Rectal smooth muscle tissue (tissue), 1 donor: ENCODE measurements around the gene CYP11A1.

ENCODE experiments used
- H3K27ac ChIP-seq: one replicate; pipeline ENCODE4 v1.7.0; 2013; ENCODE audit warnings: low read depth, low read length, inconsistent platforms
- H3K27me3 ChIP-seq: one replicate; pipeline ENCODE4 v1.7.0; 2013; ENCODE audit warnings: low read length; ENCODE audit not compliant: control insufficient read depth, insufficient read depth
- H3K36me3 ChIP-seq: one replicate; pipeline ENCODE4 v1.7.0; 2013; ENCODE audit warnings: low read length; ENCODE audit not compliant: control insufficient read depth, insufficient read depth
- H3K4me1 ChIP-seq: one replicate; pipeline ENCODE4 v1.7.0; 2013; ENCODE audit warnings: low read length; ENCODE audit not compliant: control insufficient read depth, insufficient read depth
- H3K4me3 ChIP-seq: one replicate; pipeline ENCODE4 v1.7.0; 2013; ENCODE audit warnings: low read length
- H3K9ac ChIP-seq: one replicate; pipeline ENCODE4 v1.7.0; 2013; ENCODE audit warnings: low read length

Gene CYP11A1

GRCh38 chr15:74367296-74367854 is at the start of gene CYP11A1:
TSS of gene CYP11A1 (minus strand) at chr15:74367646. CDS start at chr15:74367585, 61 bp downstream.
- H3K36me3 ChIP-seq: no peaks in the 10 kb centered on the region
- no peaks in the 10 kb centered on the region for H3K4me1 ChIP-seq
- no peak within 1 kb of the TSS for H3K9ac ChIP-seq
- no peak within 1 kb of the TSS for H3K4me3 ChIP-seq
- no peak within 1 kb of the TSS for H3K27ac ChIP-seq
- H3K27me3 ChIP-seq: peaks cover 9% of the 10 kb centered on the region

- Histone ChIP-seq H3K4me3 (no peak overlapping the region), H3K27me3 (no peaks in the 10 kb centered on the region), H3K9ac (no peak overlapping the region), H3K36me3 (no peaks in the 10 kb centered on the region), H3K4me1 (no peaks in the 10 kb centered on the region), H3K27ac (no peak overlapping the region)
Measured at GRCh38 chr15:74417225-74417624, 49.8 kb upstream of the CYP11A1 start.

- no peak overlapping the region for H3K4me3 ChIP-seq
- H3K27ac ChIP-seq: no peak overlapping the region
- H3K4me1 ChIP-seq: no peaks in the 10 kb centered on the region
- H3K9ac ChIP-seq: no peak overlapping the region
- no peaks in the 10 kb centered on the region for H3K27me3 ChIP-seq
- peaks cover 2% of the 10 kb centered on the region for H3K36me3 ChIP-seq
Measured at GRCh38 chr15:74415966-74416916, 48.8 kb upstream of the CYP11A1 start.

GRCh38 chr15:74414603-74415338 is 47.3 kb upstream of the CYP11A1 start:
- Histone ChIP-seq H3K27ac (no peak overlapping the region), H3K4me1 (no peaks in the 10 kb centered on the region), H3K36me3 (peaks cover 8% of the 10 kb centered on the region), H3K4me3 (no peak overlapping the region), H3K9ac (no peak overlapping the region), H3K27me3 (no peaks in the 10 kb centered on the region)

GRCh38 chr15:74414081-74414580 is 46.7 kb upstream of the CYP11A1 start:
- Histone ChIP-seq H3K4me3 (no peak overlapping the region), H3K9ac (no peak overlapping the region), H3K27me3 (no peaks in the 10 kb centered on the region), H3K4me1 (no peaks in the 10 kb centered on the region), H3K36me3 (peaks cover 8% of the 10 kb centered on the region), H3K27ac (no peak overlapping the region)

GRCh38 chr15:74413350-74414080 is 46.1 kb upstream of the CYP11A1 start:
- peaks cover 8% of the 10 kb centered on the region for H3K36me3 ChIP-seq
- H3K27ac ChIP-seq: no peak overlapping the region

GRCh38 chr15:74412159-74412558 is 44.7 kb upstream of the CYP11A1 start:
- H3K36me3 ChIP-seq: peaks cover 8% of the 10 kb centered on the region
- no peak overlapping the region for H3K9ac ChIP-seq
- no peak overlapping the region for H3K4me3 ChIP-seq
- H3K27me3 ChIP-seq: no peaks in the 10 kb centered on the region
- H3K4me1 ChIP-seq: no peaks in the 10 kb centered on the region
- no peak overlapping the region for H3K27ac ChIP-seq

More at GRCh38 chr15:74413350-74414080, 46.1 kb upstream of the CYP11A1 start:
- Histone ChIP-seq H3K9ac (no peak overlapping the region), H3K4me3 (no peak overlapping the region), H3K27me3 (no peaks in the 10 kb centered on the region), H3K4me1 (no peaks in the 10 kb centered on the region)

GRCh38 chr15:74411686-74412085 is 44.2 kb upstream of the CYP11A1 start:
- no peak overlapping the region for H3K9ac ChIP-seq
- no peak overlapping the region for H3K4me3 ChIP-seq
- no peaks in the 10 kb centered on the region for H3K27me3 ChIP-seq
- peaks cover 8% of the 10 kb centered on the region for H3K36me3 ChIP-seq
- no peak overlapping the region for H3K27ac ChIP-seq
- no peaks in the 10 kb centered on the region for H3K4me1 ChIP-seq

GRCh38 chr15:74410502-74410901 is 43.1 kb upstream of the CYP11A1 start:
- no peak overlapping the region for H3K9ac ChIP-seq
- H3K27ac ChIP-seq: no peak overlapping the region
- H3K4me1 ChIP-seq: no peaks in the 10 kb centered on the region
- H3K36me3 ChIP-seq: peaks cover 8% of the 10 kb centered on the region
- H3K27me3 ChIP-seq: no peaks in the 10 kb centered on the region
- H3K4me3 ChIP-seq: no peak overlapping the region

- no peaks in the 10 kb centered on the region for H3K4me1 ChIP-seq
- peaks cover 8% of the 10 kb centered on the region for H3K36me3 ChIP-seq
- H3K4me3 ChIP-seq: no peak overlapping the region
- no peaks in the 10 kb centered on the region for H3K27me3 ChIP-seq
- H3K27ac ChIP-seq: no peak overlapping the region
- H3K9ac ChIP-seq: no peak overlapping the region
Measured at GRCh38 chr15:74409225-74409624, 41.8 kb upstream of the CYP11A1 start.

GRCh38 chr15:74408815-74409214 is 41.4 kb upstream of the CYP11A1 start:
- H3K4me1 ChIP-seq: no peaks in the 10 kb centered on the region
- no peak overlapping the region for H3K27ac ChIP-seq

GRCh38 chr15:74408385-74408784 is 40.9 kb upstream of the CYP11A1 start:
- no peaks in the 10 kb centered on the region for H3K4me1 ChIP-seq
- no peaks in the 10 kb centered on the region for H3K27me3 ChIP-seq
- peaks cover 8% of the 10 kb centered on the region for H3K36me3 ChIP-seq
- no peak overlapping the region for H3K27ac ChIP-seq
- H3K4me3 ChIP-seq: no peak overlapping the region
- no peak overlapping the region for H3K9ac ChIP-seq

More at GRCh38 chr15:74408815-74409214, 41.4 kb upstream of the CYP11A1 start:
- Histone ChIP-seq H3K4me3 (no peak overlapping the region), H3K27me3 (no peaks in the 10 kb centered on the region), H3K36me3 (peaks cover 8% of the 10 kb centered on the region), H3K9ac (no peak overlapping the region)
